Neural progenitor cell (in vitro differentiated cells): ENCODE measurements around the gene DIDO1.

ENCODE experiments used
- CTCF ChIP-seq: fragments of 200-600 bp; sonication (generic); IDR thresholded peaks from 2 replicates; pipeline ENCODE4 v1.5.1; 2017; ENCODE audit warnings: antibody characterized with exemption, mild to moderate bottlenecking
- EZH2 ChIP-seq: fragments of 200-600 bp; sonication (generic); IDR thresholded peaks from 2 replicates; pipeline ENCODE4 v1.6.1; 2017; ENCODE audit warnings: antibody characterized with exemption, mild to moderate bottlenecking, moderate library complexity

DNA sequence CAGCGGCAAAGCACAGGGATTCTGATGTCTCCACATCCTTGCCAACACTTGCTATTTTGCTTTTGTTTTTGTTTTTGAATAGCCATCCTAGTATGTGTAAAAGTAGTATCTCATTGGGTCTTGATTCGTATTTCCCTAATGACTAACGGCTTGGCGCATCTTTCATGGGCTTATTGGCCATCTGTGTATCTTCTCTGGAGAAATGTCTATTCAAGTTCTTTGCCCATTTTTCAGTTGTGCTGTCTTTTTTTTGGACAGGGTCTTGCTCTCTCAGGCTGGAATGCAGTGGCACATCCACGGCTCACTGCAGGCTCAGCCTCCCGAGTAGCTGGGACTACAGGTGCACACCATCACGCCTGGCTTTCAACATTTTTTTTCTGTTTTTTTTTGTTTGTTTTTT lies 82.1 kb downstream of the DIDO1 start:
- no peak for TF ChIP-seq CTCF
- TF ChIP-seq EZH2 = no peak
